Calu3 (cell line): Measurements from ENCODE around the gene RSPH3. TPM values are rescaled to one million over a fixed set of nuclear protein-coding genes. Genes with fewer than 3 reads are reported as not detected.

Experiments
- BruUV-seq: library from RNA; stranded (reverse); fragments of 400-500 nt; replicated peaks from 2 replicates; lab custom pipeline; 2021; lab: Mats Ljungman, UMichigan
- CTCF ChIA-PET: fragments of 300-600 bp; sonication (Branson Sonifier 250); formaldehyde crosslinking; loops from one replicate; lab custom pipeline; 2022; ENCODE audit warnings: antibody characterized with exemption; lab: Charles Lee
- DNase-seq: peaks from one replicate; pipeline ENCODE4 v3.0.0; 2022
- H3K27ac Mint-ChIP-seq: one replicate; pipeline ENCODE4 v1.8.0; 2022; ENCODE audit warnings: mixed read lengths; ENCODE audit not compliant: unreplicated experiment
- H3K27me3 Mint-ChIP-seq: one replicate; pipeline ENCODE4 v1.8.0; 2022; ENCODE audit warnings: mixed read lengths; ENCODE audit not compliant: unreplicated experiment
- H3K36me3 Mint-ChIP-seq: one replicate; pipeline ENCODE4 v1.8.0; 2022; ENCODE audit warnings: mild to moderate bottlenecking, moderate library complexity, mixed read lengths; ENCODE audit not compliant: insufficient read depth, unreplicated experiment
- H3K4me1 Mint-ChIP-seq: one replicate; pipeline ENCODE4 v1.8.0; 2022; ENCODE audit warnings: mild to moderate bottlenecking, low read depth, mixed read lengths; ENCODE audit not compliant: unreplicated experiment
- H3K4me3 Mint-ChIP-seq: one replicate; pipeline ENCODE4 v1.8.0; 2022; ENCODE audit warnings: mild to moderate bottlenecking, low read depth, moderate library complexity, mixed read lengths; ENCODE audit not compliant: unreplicated experiment
- H3K9me3 Mint-ChIP-seq: one replicate; pipeline ENCODE4 v1.8.0; 2022; ENCODE audit warnings: low read depth, mixed read lengths; ENCODE audit not compliant: unreplicated experiment
- CTCF ChIP-seq: fragments of 200-600 bp; IDR thresholded peaks from one replicate; pipeline ENCODE4 v1.8.0; 2022; ENCODE audit warnings: antibody characterized with exemption; ENCODE audit not compliant: unreplicated experiment
- intact Hi-C: fragments of 100-400 bp; cut with micrococcal nuclease; formaldehyde crosslinking; loops from one replicate; pipeline ENCODE4 v1.10.0; 2022; ENCODE audit not compliant: unreplicated experiment
- total RNA-seq: library from RNA; stranded (reverse); gene quantifications from 2 replicates; pipeline ENCODE4 v1.2.3, GENCODE V29; 2022

RSPH3 gene
- total RNA-seq, 1 experiment from 2014 or later = 12.5 TPM

DNA sequence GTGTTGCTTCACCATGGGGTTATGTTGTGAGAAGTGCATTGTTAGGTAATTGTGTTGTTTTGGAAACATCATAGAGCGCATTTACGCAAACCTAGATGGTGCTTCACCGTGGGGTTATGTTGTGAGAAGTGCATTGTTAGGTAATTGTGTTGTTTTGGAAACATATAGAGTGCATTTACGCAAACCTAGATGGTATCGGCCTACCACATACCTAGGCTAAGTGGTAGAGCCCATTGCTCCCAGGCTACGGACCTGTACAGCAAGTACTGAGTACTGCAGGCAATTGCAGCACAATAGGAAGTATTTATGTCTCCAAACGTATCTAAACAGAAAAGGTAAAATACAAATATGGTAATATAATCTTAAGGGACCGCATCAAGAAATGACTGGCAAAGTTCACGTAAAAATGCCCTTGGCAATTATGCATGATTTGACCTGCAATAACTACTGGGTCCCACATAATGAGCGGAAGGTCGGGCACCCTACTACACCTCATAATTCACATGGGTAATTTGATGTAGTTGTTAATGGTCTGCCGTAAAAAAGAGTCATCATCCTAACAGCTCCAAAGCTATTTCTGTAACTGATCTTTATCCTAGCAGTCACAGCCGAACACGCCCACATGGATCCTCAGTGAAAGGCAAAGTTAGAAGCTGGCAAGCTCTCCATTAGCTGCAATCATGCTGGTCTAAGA lies 76.0 kb downstream of the RSPH3 start:
- no peak for TF ChIP-seq CTCF
- Mint-ChIP-seq H3K4me1 (peaks cover 15% of the 10 kb centered on the region), H3K36me3 (peaks cover 9% of the 10 kb centered on the region), H3K27ac (no peak overlapping the region), H3K4me3 (no peak overlapping the region), H3K9me3 (no peaks in the 10 kb centered on the region), H3K27me3 (no peaks in the 10 kb centered on the region)
- no TSS peak for BruUV-seq
- intact Hi-C loops = no loop called here
- CTCF ChIA-PET = interaction anchor here (0.7 kb wide), 1 partner anchor 670 kb away, joined by 4 read pairs; no protein-coding TSS in a partner anchor
- DNase-seq = no peak

Other genes with a start within 250 kb of the RSPH3 start
- gene EZR, start 180.8 kb downstream of the RSPH3 start, total RNA-seq = 935 and 954 TPM in 2 replicates
- 0.17 and 0.64 TPM in 2 replicates for gene TAGAP, start 44.8 kb upstream of the RSPH3 start, total RNA-seq
- 0.17 and 0.22 TPM in 2 replicates for gene FNDC1, start 169.2 kb upstream of the RSPH3 start, total RNA-seq